ENCODE measurements around the gene SLC2A13.
"Not testable (repeated sequence)": the region's sequence is repeated elsewhere in the genome, so short reads cannot be mapped to it uniquely, and the experiment has no call there.

The SLC2A13 gene

DNA sequence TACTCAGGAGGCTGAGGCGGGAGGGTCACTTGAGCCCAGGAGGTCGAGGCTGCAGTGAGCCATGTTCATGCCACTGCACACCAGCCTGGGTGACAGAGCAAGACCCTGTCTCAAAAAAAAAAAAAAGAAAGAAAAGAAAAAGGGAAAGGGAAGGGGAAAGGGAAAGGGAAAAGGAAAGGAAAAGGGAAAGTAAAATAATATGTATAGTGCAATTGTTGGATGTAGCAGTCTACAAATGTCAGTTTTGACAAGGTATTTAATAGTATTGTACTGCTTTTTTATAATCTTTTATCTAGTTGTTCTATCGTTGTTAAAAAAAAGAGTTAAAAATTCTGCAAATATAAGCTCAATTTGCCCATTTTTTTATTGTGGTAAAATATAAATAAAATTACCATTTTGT is 67.3 kb downstream of the SLC2A13 start:
- no peak for DNase-seq (ENCODE audit: low read depth)

DNA sequence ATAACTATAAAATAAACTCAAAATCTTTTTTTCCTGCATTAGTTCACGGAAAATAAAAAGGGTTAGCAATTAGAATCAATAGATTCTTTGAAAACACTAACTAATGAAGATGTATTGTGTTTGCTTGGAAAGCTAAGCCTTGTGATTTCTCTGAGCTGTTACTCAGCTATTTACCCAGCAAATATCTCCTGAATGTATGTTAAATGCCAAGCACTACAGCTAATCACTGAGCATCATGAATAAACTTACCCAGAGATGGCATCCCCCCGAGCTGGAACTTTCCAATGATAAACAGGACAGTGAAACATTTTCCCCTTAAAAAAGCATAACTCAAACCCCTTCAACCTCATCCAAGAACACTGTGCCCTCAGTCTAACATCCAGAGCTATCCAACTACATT is 71.2 kb downstream of the SLC2A13 start:
- DNase-seq (ENCODE audit: low read depth), result no peak

DNA sequence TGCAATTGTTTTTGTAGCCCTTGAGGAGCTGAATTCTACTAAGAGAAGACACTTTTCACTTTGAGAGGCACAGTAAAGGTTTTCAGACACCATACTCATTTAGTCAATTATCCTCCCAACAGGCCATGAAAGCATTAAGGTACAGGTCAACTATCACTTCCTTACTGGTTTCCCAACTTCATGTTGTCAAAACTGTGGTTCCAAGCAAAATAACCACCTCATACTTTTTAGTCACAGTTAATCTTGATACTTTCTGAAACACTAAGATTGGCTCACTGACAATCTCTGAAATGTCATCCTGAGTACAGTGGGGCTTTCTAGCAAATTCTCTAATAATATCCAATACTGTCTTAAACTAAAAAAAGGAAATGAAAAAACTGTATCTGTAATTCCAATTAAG is 71.7 kb downstream of the SLC2A13 start:
- DNase-seq (ENCODE audit: low read depth), result no peak

DNA sequence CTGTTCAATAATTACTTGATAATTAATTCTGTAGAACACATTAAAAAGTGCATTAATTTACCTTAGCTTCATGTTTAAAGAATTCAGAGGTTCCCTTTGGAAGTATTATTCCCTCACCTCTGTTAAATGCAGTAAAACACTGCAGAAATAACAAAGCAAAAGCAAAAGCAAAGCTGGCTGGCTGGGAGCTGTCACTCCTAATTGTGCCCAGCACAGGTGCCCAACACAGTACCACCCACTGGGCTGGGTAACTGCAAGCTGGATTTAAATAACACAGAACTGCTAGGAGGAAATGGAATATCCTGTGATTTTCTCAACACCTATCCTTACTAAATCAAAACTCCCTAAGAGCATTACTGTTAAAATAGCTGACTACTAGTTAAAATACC is 72.6 kb downstream of the SLC2A13 start:
- DNase-seq (ENCODE audit: low read depth), result no peak

DNA sequence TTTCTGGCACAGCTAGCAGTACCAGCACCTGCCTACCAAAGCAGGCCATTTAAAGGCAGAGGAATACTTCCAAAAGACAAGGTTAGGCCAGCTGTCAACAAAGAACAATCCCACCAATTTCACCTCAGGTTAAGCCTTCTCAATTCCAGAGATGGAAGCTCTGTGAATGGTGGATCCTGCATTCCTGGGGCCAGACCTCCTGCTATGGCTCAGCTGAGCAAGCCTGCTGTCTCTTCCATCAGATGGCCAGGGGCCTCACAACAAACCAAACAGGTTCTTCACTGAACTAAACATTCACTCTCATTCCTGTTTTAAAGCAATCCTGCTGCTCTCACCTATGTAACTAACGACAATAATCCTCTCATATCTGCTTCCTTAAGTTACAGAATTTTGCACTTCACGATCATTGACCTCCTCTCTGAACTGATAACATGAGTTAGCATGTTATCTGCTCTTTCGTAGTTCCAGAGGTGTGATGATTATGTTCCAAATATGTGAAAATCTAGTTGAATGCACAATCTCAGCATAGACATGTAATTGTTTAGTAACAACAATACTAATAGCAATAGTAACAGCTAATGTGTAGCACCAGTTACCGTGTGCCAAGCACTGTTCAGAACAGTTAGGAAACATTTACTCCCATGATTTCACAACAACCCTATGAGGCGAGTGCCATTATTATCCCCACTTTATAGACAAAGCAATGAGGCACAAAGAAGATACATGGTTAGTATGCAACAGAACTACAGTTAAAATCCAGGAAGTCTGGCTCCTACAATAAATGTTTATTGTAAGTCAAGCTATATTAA is 73.2 kb downstream of the SLC2A13 start:
- DNase-seq (ENCODE audit: low read depth), result no peak

DNA sequence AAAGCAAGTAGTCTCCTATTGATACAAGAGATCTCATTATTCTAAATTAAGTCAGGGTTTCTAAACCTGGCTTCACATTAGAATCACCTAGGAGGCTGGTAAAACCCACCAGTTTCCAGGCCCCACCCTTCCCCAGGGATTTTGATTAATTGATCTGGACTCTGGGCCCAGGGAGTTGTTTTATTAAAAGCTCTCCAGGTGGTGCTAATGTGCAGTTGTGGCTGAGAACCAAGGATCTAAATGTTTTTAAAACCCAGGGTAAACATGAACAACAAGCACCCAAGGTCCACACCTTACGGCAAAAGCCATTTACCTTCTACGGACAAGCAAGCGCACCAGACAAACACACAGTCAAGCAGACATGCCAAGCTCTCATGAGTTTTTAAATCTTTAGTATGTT is 73.9 kb downstream of the SLC2A13 start:
- no peak for DNase-seq (ENCODE audit: low read depth)

DNA sequence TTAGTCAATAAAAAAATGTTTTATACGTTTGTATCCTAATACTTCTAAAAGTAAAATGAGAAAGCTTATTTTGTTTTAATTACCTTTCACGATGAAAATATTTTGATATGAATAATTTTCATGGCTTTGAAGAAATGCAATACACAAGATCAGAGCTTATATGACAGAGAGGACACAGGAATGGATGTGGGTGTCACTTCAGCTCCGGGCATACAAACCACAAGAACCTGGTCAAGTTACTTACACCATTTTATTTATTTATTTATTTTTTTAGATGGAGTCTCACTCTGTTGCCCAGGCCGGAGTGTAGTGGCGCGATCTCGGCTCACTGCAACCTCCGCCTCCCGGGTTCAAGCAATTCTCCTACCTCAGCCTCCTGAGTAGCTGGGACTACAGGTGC is 74.9 kb downstream of the SLC2A13 start:
- not testable (repeated sequence) for DNase-seq (ENCODE audit: low read depth)

DNA sequence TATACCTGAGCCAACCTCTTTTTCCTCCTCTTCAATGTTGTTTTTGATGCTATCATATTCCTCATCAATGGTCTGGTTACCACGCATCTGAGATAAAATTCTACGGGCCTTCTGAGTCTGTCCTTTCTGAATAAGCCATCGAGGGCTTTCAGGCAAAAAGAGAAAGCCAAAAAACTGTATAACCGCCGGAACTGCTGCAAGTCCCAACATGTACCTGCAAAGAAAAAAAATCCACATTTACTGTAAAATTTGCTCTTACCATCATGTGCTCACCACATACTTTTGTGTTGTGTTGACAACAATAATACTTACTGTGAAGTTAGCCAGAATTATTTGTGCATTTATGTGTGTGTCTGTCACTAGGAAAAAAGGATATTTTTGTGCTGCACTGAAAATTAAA is 77.6 kb downstream of the SLC2A13 start:
- no peak for DNase-seq (ENCODE audit: low read depth)

DNA sequence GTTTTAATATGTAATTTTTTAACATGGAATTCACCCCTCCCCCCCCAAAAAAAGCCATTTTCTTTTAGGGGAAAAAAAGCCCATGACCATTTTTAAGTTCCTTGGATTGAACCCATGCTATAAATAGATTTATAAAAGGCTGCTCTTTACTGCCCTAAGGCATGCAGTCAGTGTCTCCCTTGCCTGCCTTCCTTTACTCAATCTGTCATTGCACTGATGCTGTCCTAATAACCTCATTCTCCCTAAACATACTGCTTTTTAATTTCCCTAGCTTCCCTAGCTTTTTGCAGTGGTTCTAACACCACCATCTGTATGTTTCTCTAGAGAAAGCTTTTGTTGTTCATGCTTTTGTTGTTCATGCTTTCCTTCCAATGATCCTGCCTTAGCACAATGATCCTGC is 83.0 kb downstream of the SLC2A13 start:
- no peak for DNase-seq (ENCODE audit: low read depth)

DNA sequence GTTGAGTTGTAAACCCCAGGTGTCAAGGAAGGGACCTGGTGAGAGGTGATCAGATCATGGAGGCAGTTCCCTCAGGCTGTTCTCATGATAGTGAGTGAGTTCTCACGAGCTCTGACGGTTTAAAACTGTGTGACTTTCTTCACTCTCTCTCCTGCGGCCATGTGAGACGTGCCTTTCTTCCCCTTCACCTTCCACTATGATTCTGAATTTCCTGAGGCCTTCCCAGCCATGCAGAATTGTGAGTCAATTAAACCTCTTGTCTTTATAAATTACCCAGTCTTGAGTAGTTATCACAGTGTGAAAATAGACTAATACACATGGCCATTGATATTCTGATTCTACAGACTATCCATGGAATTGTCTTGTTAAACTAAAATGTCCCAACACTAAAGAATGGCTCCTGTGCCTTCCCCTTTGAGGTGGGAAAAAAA is 85.6 kb downstream of the SLC2A13 start:
- no peak for DNase-seq (ENCODE audit: low read depth)

DNA sequence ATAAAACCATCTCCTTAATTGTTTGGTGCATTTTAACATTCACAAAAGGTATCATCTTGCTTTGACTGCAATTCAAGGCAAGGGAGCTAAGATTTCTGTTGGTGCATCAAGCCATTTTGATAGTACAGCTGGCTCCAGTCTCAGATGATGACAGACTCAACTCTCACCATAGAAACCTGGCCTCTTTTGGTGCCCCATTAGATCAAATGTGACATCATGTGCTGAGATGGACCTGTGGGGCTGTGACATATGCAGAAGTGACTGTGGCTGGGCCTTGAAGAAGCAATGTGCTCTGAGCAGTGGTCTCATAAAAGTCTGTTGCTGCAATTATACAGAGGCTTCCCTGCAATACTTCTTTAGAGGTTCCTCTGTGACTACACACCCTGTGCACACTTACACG is 88.4 kb downstream of the SLC2A13 start:
- DNase-seq (ENCODE audit: low read depth), result no peak

DNA sequence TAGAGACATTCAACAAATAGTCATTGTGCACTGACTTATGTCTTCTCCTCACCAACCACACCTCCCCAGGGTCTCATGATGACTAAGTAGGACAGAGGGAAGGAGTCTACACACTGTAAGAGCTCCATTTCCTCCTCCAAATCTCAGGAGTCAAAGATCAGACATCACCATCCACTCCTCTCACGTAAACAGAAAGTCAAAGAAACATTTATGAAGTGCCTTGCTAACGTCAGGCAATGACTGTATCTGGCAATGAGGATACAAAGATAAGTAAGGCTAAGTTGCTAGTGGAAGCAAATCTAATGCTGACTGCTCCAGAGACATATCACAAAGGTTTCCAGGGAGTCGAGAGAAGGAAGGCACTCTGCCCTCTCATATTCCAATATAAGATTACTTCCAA is 88.9 kb downstream of the SLC2A13 start:
- DNase-seq (ENCODE audit: low read depth), result no peak

DNA sequence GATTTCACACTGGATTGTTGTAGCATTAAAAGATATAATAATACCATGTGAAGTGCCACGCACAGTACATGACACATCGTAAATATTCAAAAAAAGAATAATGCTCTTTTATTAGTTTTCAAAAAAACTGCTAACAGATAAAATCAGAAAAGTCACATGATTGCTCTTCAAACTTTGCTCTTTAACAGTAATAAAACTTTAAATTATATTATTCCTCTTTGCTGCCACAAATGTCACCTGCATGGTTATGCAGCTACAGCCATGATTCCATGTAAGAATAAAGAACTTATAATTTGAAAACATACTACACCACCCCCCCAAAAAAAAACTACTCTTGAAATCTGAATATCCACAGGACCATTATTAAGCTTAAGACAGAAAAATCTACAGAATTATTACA is 90.0 kb downstream of the SLC2A13 start:
- no peak for DNase-seq (ENCODE audit: low read depth)

DNA sequence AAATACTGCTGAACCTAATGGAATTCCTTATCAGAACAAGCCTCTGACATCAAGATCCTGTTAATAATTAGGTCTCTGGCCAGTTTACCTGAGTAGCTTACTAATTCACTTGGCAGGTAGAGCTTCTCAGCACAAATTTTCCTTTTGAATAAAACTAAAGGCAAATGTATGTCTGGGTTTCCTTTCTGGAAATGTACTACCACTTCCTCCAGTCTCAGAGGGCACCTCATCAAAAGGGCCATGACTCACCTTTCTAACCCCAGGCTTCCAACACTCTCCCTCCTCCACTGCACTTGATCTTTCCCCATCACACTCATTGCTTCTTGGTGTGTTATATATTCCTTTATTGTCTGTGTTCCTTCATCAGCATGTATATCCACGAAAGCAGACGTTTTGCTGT is 90.5 kb downstream of the SLC2A13 start:
- DNase-seq (ENCODE audit: low read depth), result no peak

DNA sequence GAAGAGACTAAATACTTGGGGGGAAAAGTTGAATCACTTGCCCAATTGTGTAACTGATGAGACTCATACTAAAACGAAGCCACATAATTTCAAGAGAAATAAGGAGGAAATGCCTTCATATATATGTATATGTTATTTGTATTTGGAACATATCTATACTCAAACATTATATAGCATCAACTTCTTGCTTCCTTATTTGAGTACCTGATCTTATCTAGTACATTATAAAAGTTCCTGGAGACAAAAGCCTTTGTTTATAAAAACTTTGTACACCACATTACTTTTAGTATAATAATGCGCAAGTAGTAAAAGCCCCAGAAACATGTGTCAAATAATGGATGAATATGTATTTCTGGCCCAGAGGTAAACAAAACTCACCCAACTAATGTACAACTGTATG is 92.0 kb downstream of the SLC2A13 start:
- no peak for DNase-seq (ENCODE audit: low read depth)

DNA sequence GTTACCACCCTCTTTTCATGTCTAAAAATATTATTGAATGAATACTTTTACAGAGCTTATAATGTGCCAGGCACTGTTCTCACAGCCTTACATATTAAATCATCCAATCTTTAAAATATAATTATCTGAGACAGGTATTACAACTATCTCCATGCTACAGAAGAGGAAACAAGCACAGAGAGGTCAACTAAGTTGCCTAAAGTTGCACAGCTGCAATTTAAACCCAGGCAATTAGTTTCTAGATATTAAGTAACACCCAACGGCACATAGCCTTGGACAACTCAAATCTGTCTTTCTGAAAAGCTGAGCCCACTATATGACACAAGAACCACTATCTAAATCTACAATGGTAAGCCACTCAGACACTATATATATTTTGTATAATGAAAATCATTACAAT is 92.6 kb downstream of the SLC2A13 start:
- no peak for DNase-seq (ENCODE audit: low read depth)

DNA sequence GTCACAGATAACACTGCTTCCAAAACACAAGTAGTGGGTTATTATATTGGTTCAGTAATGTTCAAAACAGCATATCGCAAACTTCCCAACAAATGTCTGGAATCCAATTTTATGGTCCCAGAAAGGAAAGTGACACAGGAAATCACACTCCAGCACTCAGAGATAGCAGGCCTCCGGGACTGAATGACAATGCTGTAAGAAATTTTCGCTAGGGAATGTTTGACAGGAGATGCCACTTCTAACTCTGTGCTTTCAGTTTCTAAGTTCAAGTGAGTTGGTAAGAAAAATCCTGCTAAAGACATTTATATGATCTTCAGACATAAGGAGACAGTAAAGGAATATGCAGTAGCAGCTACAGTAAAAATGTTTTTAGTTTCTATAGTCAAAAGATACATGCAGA is 93.2 kb downstream of the SLC2A13 start:
- no peak for DNase-seq (ENCODE audit: low read depth)

DNA sequence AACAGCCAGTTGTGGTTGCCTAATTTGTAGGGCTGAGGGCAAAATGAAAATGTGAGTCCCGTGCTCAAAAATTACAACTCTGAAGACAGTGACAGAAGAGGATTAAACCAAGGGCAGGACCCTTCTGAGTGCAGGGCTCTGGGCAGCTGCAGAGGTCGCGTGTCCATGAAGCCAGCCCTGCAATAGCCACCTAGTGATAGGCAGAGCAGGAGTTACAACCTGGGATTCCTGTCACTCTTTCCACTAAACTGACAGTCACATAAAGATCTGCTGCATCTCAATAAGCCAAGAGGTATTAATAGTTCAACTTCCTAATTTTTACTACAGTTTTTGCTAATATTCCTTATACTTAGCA is 94.1 kb downstream of the SLC2A13 start:
- no peak for DNase-seq (ENCODE audit: low read depth)

DNA sequence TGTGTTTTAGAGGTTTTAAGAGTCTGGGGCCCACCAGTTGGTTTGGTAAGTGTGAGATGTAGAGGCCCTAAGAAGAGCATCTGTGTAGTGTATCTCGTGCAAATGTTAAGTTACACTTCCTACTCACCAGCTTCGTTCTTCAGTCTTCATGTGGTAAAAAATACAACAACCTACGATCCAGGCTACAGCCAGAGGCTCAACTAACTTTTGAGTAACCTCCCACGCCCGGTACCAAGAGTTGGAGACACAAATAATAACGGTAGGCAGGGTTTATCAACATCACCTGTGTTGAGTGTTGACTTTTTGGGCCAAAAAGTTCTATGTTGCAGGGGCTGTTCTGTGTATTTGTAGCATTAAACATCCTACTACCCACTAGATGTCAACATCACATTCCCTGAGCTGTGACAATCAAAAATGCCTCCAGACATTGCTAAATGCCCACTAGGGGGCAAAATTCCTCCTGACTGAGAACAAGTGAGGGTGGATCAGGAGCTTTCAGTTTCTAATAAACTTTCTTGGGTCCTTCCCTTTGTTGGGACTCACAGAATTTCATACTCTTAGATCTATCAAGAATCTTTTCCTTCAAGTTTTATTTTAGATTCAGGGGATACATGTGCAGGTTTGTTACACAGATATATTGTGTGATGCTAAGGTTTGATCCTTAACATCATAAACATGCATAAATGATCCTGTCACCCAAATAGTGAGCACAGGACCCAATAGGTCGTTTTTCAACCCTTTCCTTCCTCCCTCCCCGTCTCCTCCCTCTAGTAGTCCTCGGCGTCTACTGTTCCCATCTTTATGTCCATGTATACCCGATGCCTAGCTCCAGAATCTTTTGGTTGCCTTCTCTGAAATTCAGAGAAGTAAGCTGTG is 94.7 kb downstream of the SLC2A13 start:
- DNase-seq (ENCODE audit: low read depth), result peak; percentile 37

DNA sequence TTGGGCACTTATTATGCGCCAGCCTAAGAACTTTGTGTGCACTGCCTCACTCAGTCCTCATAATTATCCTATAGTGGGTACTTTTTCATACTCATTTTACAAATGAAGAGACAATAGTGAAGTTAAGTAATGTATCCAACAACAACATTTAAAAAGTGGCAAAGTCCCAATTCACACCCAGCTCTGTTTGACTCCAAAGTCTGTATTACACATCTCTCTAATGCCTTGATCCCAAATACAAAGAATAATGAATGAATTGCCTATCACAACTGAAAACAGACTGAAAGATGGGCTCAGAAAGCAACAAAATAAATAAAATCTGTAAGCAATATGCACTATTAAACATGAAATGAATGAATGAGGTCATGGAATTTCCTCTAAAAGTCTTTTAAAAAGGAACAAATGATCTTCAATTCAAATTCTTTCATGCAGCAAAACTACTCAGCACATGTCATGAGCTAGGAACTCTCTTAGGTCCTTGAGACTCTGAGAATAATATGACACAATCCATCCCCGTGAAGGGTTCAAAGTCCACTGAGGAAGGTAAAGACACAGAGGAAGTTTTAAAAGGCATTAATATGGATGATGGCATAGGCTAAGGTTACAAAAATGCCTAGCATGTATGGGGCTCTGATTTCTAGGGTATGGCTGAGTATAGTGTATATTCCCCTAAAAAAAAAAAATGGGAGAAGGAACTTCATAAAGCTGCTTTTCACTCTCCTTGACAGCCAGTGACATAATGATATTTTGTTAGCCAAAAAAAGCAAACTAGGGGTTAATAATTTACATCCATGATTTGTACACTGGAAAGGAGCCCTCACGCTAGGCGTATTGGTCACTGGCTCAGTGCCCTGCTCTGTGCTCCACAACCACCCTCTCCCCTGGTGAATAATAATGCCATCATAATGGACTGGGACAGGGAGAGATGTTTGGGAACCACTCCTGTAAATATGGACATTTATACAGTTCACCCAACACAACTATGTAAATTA is 103.4 kb downstream of the SLC2A13 start:
- DNase-seq (ENCODE audit: low read depth), result no peak

DNA sequence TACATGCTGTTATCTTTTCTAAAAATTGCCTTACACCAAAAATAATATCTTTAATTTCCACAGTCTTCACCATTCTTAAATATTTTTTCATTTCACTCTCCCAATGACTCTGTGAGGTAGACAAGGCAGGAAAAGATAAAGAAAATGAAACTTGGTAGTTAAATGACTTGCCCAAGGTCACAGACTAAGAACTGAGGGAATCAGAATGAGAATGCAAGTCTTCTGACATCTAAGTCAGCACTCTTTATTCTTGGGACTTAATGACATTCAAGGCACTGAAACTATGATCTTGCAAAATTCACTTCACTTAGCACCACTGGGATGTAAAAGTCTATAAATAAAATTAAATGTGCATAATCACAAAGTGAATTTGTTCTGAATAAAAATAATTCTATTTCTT is 104.5 kb downstream of the SLC2A13 start:
- DNase-seq (ENCODE audit: low read depth), result no peak

DNA sequence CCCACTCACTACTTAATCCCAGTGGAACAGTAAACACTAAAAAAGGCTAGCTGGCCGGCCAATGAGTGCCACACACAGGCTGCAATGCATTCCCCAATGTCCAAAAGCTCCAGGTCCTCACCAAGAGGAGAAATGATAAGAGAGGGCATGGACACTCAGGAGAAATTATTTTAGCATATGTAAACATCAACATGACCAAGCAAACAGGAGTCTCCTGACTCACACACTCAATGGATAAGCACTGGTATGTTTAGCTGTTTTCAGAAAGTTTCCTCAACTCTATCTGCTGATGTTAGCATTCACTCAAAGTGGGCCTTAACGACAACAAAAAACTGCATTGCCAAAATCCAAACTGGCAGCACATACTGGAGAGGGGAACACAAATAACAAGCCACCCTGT is 105.0 kb downstream of the SLC2A13 start:
- DNase-seq (ENCODE audit: low read depth), result no peak

All from HS-5 (cell line).